HG02973 (cell line): Measurements from ENCODE around the gene SPTLC3.
A peak's percentile ranks its signal among the peaks of the same experiment; 100 is the strongest.
"Not testable (repeated sequence)": the region's sequence is repeated elsewhere in the genome, so short reads cannot be mapped to it uniquely, and the experiment has no call there.

ENCODE experiments used
- ATAC-seq: cut with Tn5 transposase; IDR thresholded peaks from one replicate; pipeline ENCODE4 v1.9.1; 2021; ENCODE audit warnings: moderate library complexity; ENCODE audit not compliant: unreplicated experiment

Gene SPTLC3

GRCh38 chr20:13008761-13009681, at the start of gene SPTLC3:
Gene SPTLC3, plus strand, starts transcription at chr20:13008972. Its CDS starts 296 bp downstream, at chr20:13009268.
- peak; percentile 45 for ATAC-seq

GRCh38 chr20:12961725-12962124, 47.0 kb upstream of the SPTLC3 start:
- no peak for ATAC-seq

GRCh38 chr20:12962895-12963294, 45.9 kb upstream of the SPTLC3 start:
- no peak for ATAC-seq

GRCh38 chr20:12963416-12963815, 45.4 kb upstream of the SPTLC3 start:
- ATAC-seq, result no peak

GRCh38 chr20:12965212-12965869, 43.4 kb upstream of the SPTLC3 start:
- ATAC-seq, result no peak

- no peak for ATAC-seq
These were observed 42.9 kb upstream of the SPTLC3 start for GRCh38 chr20:12965870-12966251.

GRCh38 chr20:12966468-12967085, 42.2 kb upstream of the SPTLC3 start:
- no peak for ATAC-seq

GRCh38 chr20:12967932-12968331, 40.8 kb upstream of the SPTLC3 start:
- no peak for ATAC-seq

GRCh38 chr20:12968472-12968871, 40.3 kb upstream of the SPTLC3 start:
- no peak for ATAC-seq

GRCh38 chr20:12969071-12969669, 39.6 kb upstream of the SPTLC3 start:
- ATAC-seq, result no peak

GRCh38 chr20:12970372-12970821, 38.4 kb upstream of the SPTLC3 start:
- ATAC-seq, result no peak

- ATAC-seq, result no peak
These were observed 32.8 kb upstream of the SPTLC3 start for GRCh38 chr20:12975833-12976608.

- no peak for ATAC-seq
These were observed 32.0 kb upstream of the SPTLC3 start for GRCh38 chr20:12976720-12977309.

GRCh38 chr20:12977328-12978125, 31.2 kb upstream of the SPTLC3 start:
- ATAC-seq, result no peak

- ATAC-seq, result no peak
These were observed 30.7 kb upstream of the SPTLC3 start for GRCh38 chr20:12978126-12978394.

GRCh38 chr20:12978613-12979495, 29.9 kb upstream of the SPTLC3 start:
- ATAC-seq, result no peak

- ATAC-seq, result not testable (repeated sequence)
These were observed 29.1 kb upstream of the SPTLC3 start for GRCh38 chr20:12979713-12980112.

- ATAC-seq, result no peak
These were observed 26.7 kb upstream of the SPTLC3 start for GRCh38 chr20:12982098-12982497.
